Stimulated activated CD8-positive, alpha-beta memory T cell treated with anti-CD3 and anti-CD28 coated beads, Interleukin-12 subunit alpha, Interleukin-12 subunit beta, amount 100 ng/mL, for 24 hours (primary cell): ENCODE measurements around the gene TMSB10.
"Not testable (repeated sequence)": the region's sequence is repeated elsewhere in the genome, so short reads cannot be mapped to it uniquely, and the experiment has no call there.

ENCODE experiments used
- DNase-seq: peaks from one replicate; pipeline ENCODE4 v3.0.0-alpha.2; 2020; ENCODE audit errors: extremely low read depth

TMSB10 gene

GRCh38 chr2:84905181-84906107 is at the start of gene TMSB10:
TMSB10 (plus strand) TSS chr2:84905656.
- no peak for DNase-seq

- no peak for DNase-seq
These were observed 49.7 kb upstream of the TMSB10 start for GRCh38 chr2:84855731-84856130.

GRCh38 chr2:84856787-84857186 is 48.7 kb upstream of the TMSB10 start:
- DNase-seq = no peak

- DNase-seq = no peak
These were observed 47.9 kb upstream of the TMSB10 start for GRCh38 chr2:84857566-84857965.

GRCh38 chr2:84858123-84858522 is 47.3 kb upstream of the TMSB10 start:
- DNase-seq = no peak

GRCh38 chr2:84858937-84859336 is 46.5 kb upstream of the TMSB10 start:
- no peak for DNase-seq

GRCh38 chr2:84861539-84861938 is 43.9 kb upstream of the TMSB10 start:
- DNase-seq = no peak

GRCh38 chr2:84862006-84862405 is 43.5 kb upstream of the TMSB10 start:
- DNase-seq = no peak

GRCh38 chr2:84865181-84865783 is 40.2 kb upstream of the TMSB10 start:
- DNase-seq = no peak

GRCh38 chr2:84866122-84866521 is 39.3 kb upstream of the TMSB10 start:
- DNase-seq = no peak

- DNase-seq = not testable (repeated sequence)
These were observed 37.1 kb upstream of the TMSB10 start for GRCh38 chr2:84868327-84868726.

GRCh38 chr2:84870306-84870705 is 35.1 kb upstream of the TMSB10 start:
- DNase-seq = no peak

GRCh38 chr2:84872691-84873090 is 32.8 kb upstream of the TMSB10 start:
- DNase-seq = not testable (repeated sequence)

- DNase-seq = no peak
These were observed 32.1 kb upstream of the TMSB10 start for GRCh38 chr2:84873350-84873749.

GRCh38 chr2:84874381-84875212 is 30.9 kb upstream of the TMSB10 start:
- DNase-seq = no peak

- DNase-seq = no peak
These were observed 30.3 kb upstream of the TMSB10 start for GRCh38 chr2:84875213-84875560.

- DNase-seq = not testable (repeated sequence)
These were observed 29.8 kb upstream of the TMSB10 start for GRCh38 chr2:84875619-84876018.

GRCh38 chr2:84876369-84876768 is 29.1 kb upstream of the TMSB10 start:
- DNase-seq = no peak

- no peak for DNase-seq
These were observed 27.0 kb upstream of the TMSB10 start for GRCh38 chr2:84878459-84878858.

- DNase-seq = no peak
These were observed 26.4 kb upstream of the TMSB10 start for GRCh38 chr2:84878896-84879583.

GRCh38 chr2:84879584-84880394 is 25.7 kb upstream of the TMSB10 start:
- DNase-seq = no peak
